Renal cortex interstitium (tissue), 11 donors: ENCODE results near the gene POLR2L. TPM values are rescaled to one million over a fixed set of nuclear protein-coding genes. Genes with fewer than 3 reads are reported as not detected.

Experiments
- DNase-seq, 11 donors: peaks; one replicate each; pipeline ENCODE4 v3.0.0-alpha.2; 2013; ENCODE audit warnings: low read depth in 9 of 11, low spot score in 4 of 11; ENCODE audit errors: extremely low read depth in 1 of 11
- polyA plus RNA-seq, 3 donors: library from polyadenylated mRNA; unstranded; fragments of 120-200 nt; gene quantifications; one replicate each; pipeline ENCODE4 v1.2.1, GENCODE V29; 2013; ENCODE audit not compliant: insufficient read length in 3 of 3

The POLR2L gene
- polyA plus RNA-seq, 3 donors: 85.4 to 128 (median 123) TPM

DNA sequence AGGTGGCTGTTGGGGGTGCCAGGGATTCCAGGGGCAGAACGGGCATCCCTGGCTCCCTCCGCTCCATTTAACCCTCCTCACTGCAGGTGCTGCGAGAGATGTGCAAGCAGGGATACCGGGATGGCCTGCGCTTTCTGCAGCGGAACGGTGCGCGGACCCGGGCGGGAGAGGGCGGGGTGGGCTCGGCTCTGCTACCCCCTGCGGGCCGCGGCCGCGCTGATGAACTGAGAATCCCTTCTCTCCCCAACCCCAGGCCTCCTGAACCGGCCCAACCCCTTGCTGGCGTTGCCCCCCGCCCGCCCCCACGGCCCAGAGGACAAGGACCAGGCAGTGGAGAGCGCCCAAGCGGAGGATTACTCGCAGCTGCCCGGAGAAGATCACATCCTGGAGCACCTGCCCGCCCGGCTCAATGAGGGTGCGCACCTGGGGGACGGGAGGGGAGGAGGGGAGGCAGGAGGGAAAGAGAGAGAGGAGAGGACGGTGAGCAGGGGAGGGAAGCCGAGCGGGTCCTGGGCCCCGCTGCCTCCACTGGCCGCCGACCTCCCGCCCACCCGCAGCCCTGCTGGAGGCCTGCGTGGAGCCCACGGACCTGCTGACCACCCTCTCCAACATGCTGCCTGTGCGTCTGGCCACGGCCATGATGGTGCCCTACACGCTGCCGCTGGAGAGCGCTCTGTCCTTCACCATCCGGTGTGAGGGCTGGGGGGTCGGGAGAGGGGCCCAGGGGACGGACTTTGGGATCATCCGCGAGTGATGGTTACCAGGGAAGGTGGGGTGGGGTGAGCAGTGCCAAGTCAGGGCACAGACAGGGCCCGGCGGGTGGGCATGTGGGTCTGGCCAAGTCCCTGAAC, 18.7 kb downstream of the POLR2L start:
- DNase-seq: no peak

DNA sequence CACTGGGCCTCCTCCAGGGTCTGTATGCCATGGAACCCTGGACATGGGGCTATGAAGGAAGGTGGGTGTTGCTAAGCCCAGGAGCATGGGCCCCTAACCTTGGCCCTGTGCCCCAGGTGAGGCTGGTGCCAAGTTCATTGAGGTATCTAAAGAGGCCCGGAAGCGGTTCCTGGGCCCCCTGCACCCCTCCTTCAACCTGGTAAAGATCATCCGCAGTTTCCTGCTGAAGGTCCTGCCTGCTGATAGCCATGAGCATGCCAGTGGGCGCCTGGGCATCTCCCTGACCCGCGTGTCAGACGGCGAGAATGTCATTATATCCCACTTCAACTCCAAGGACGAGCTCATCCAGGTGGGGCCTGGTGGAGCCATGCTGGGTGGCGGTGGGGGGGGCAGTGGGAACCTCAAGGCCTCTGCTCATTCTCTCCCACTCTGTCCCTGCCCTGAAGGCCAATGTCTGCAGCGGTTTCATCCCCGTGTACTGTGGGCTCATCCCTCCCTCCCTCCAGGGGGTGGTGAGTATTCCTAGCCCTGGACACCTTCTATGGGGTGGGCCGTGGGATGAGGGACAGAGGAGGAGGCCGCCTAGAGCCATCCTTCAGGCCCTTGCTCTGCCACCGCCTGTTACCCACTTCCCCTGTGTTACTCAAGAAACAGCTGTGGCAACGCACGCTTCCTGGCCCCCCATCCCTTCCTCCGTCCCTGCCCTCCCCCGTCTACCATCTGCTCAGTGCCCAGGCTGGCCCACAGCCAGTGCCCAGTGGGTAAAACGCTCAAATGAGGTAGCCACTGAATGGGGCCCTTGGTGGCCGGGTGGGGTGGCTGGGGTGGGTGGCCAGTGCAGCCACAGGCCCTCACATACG, 20.6 kb downstream of the POLR2L start:
- DNase-seq: no peak

DNA sequence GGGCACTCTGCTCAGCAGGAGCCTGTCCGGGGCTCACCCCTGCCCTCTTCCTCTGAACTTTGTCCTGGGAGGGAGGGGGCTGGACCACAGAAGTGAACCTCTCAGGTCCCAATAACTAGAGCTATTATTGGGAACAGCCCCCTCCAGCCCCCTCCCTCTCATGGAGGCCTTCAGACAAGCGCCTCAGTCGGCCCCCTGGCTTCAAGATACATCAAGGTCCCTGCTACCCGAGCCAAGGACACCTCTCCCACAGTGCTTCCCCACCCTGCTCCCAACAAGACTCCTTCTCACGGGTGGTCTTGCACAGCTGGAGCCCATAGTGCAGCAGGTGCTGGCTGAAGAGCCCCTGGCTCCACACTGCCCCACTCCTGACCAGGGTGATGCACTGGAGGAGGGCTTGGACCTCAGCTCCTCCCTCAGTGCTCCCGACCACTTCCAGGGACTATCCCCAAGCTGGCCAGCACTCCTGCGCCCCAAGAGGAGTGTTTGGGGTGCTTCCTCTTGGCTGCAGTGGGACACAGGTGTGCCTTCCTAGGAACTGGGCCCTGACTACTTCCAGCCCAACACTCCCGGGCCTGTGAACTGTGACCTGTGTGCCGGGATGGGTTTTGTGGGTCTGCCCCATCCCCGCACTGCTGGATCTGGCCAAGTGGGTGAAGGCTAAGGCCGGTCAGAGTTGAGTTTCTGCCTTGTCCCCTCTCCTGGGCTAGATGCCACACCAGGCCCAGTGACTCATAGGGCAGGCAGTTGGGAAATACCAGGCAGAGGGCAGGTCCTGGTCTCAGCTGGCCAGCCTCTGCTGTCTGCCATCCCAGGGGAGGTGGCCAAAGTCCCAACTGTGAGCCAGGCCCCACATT, 21.4 kb downstream of the POLR2L start:
- DNase-seq: no peak

DNA sequence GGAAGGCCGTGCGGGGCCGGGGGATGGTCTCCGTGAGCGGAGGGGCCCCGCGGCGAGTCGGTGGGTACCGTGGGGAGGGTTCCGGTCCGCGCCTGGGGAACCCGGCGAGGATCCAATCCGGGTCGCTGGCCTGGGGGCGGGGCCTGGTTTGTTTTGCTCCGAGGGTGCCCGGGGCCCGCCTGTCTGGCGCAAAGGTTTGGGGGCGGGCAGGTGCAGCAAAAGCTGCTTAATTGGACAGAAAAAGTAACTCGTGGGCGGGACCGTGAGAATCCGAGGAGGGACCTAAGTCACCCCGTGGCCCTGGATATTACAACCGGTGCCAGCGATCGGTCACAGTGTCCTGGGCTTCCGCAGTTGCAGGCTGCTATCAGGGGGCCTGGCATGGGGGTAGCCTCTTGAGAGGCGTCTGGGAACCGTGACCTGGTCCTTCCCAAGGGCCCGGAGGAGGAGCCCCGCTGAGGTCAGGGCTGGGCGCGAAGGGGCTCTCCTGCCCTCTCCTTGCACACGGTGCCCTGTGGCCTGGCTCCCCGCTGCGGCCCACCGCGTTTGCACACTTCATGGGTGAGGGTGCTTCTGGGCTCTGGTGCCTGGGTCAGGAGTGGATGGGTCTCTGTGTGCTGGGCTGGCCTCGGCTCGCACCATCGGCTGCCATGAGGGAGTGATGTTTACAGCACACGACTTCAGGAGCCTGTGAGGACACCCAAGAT, 22.2 kb downstream of the POLR2L start:
- DNase-seq: peak in 1 of 11 donors; percentile 72

DNA sequence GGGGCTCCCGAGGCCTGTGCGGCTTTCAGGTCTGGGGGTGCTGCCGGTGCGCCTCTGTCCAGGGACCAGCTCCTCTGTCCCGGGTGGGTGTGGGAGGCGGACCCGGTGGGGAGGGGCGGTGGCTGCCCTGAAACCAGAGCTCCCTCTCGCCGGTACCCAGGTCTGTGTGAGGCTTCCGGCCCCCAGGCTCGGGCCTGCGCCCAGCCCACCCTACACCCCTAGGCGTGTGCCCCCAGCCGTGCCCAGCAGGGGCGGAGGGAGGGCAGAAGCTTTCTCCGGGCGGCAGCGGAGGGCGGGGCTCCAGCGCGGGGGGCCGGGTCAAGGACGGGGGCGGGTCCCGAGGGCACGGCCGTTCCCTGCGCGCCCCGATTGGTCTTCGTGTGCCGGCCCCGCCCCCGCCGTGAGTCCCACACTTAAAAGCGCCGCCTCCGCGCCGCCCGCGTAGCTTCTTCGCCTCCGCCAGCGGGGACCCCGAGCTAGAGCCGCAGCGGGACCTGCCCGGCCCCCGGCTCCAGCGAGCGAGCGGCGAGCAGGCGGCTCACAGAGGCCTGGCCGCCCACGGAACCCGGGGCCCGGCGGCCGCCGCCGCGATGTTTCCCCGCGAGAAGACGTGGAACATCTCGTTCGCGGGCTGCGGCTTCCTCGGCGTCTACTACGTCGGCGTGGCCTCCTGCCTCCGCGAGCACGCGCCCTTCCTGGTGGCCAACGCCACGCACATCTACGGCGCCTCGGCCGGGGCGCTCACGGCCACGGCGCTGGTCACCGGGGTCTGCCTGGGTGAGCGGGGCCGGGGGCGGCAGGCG, 23.0 kb downstream of the POLR2L start:
- peak in 6 of 11 donors; percentile 74 to 86 (median 84) for DNase-seq

DNA sequence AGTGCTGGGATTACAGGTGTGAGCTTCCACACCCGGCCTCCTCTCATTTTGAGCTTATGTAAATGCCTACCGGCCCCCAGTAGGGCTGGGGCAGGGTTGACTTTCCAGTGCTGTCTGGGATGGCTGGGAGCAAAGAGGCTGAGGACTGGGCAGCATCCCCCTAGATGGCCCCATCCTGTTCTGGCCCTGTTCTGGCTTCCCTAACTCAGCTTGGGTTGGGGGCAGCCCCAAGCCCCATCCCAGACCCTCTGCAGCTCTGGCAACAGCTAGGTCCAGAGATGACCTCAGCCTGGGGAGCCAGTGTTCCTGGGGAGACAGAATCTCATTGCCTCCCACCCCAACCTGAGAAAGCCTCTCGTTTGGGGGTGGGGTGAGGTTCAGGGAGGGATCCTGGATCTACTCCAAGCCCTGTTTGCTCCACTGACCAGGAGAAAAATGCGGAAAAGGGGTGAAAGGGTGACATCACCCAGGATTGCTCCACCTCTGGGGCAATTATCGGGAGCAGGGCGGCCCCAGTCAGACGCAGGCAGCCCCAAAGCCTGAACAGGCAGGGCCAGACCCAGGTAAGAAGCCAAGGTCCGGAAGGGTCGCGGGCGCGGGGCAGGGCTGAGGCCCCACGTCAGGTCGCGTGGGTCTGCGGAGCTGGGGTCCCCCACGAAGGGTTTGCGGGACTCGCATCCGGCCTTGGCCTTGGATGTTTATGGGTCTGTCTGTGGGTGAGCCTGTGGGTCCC, 23.8 kb downstream of the POLR2L start, which contains the start of gene PNPLA2:
TSS of gene PNPLA2 (plus strand) at position 519 of the 733 bp plus-strand sequence. CDS start 805 bp downstream, outside the sequence.
- DNase-seq: no peak

DNA sequence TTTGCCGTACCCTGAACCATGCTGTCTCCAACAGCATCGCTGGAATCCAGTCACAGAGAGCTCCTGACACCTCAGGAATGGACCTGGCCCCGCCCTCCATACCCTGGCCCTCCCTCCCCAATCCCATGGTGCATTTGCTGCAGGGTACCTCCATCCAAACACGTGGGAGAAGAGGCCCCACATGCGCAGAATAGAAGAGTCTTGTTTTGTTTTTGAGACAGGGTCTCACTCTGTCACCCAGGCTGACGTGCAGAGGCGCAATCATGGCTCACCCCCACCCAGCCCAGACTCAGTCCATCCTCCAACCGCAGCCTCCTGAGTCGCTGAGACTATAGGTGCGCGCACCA, 25.9 kb downstream of the POLR2L start:
- DNase-seq: no peak

DNA sequence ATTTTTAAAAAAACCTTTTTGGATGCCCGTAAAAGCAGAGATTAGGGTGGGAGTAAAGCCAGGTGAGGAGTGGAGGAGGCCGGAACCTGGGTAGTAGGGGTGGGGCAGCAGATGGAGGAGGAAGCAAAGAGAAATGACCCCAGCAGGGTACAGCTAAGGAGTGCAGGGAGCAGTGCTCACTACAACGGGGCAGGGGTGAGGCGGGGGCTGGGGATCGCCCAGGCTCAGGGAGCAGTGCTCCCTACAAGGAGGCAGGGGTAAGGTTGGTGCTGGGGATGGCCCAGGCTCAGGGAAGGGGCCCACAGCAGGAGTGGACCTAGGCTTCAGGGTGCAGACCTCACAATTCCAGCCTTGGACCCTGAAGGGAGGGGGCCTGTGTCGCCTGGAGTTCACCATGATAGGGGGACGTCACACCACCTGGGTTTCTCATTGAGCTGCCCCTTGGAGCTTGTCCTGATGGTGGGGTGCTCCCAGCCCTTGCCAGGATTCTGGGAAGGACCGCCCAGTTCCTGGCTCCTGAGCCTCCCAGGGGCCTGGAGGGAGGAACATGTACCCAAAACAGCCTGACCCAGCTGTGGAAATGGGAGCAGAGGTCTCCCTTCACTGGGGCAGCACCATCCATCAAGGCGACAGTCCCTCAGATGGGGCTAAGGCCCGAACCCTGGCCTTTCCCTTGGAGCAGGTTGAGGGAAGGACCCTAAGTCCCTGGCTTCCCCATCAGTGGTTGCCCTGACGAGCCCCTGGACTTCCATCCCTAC, 26.5 kb downstream of the POLR2L start:
- no peak for DNase-seq

DNA sequence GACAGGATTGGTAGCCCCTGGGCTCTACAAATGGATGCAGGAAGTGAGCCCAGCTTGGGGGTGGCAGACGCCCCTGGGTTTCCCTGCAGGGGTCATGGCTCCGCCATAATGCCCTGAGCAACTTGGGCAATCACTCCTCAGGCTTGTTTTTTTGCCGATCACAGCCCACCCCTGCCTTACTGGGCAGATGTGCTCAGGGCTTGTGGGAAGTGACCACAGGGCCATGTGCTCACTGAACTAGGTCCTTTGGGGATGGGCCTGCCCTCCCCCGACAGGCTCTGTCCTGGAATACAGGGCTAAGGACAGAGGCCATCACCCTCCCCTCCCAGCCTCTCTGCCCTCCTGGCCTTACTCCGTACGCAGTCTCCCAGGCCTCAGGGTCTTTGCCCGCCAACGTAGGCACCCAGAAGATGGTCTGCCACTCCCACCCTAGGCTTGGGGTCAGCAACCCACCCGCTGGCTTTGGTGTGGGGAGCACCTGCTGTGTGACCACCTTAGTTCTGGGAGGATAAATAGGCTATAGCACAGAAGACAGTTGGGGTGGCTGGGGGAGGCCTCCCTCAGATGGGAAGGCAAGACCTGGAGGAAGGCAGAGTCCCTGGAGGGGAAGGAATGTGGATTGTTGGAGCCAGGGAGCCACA, 28.8 kb downstream of the POLR2L start:
- DNase-seq: no peak

DNA sequence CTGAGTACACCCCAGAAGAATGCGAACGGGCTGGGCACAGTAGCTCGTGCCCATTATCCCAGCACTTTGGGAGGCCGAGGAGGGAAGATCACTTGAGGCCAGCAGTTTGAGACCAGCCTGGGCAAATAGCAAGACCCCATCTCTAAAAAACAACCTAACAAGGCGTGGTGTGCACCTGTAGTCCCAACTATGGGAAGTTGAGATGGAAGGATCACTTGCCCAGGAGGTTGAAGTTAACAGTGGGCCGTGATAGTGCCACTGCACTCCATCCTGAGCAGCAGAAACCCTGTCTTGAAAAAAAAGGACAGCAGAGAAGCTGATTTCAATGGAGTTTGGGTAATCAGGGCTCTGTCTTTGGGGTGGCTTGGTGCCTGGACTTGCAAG, 29.3 kb downstream of the POLR2L start:
- no peak for DNase-seq

DNA sequence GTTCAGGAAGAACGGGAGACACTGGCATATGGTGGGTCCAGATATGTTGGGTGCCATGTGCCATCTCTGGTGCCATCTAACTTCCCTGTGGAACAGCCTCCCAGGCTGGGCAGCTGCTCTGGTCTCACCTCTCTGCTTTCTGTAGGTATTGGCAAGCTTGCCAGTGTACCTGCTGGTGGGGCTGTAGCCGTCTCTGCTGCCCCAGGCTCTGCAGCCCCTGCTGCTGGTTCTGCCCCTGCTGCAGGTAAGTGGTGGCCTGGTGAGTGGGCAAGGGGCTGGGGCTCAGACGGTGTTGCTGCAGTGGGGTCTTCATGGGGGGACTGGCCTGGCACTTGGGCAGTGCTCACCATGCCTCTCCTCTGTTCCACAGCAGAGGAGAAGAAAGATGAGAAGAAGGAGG, 29.9 kb downstream of the POLR2L start:
- DNase-seq: no peak

DNA sequence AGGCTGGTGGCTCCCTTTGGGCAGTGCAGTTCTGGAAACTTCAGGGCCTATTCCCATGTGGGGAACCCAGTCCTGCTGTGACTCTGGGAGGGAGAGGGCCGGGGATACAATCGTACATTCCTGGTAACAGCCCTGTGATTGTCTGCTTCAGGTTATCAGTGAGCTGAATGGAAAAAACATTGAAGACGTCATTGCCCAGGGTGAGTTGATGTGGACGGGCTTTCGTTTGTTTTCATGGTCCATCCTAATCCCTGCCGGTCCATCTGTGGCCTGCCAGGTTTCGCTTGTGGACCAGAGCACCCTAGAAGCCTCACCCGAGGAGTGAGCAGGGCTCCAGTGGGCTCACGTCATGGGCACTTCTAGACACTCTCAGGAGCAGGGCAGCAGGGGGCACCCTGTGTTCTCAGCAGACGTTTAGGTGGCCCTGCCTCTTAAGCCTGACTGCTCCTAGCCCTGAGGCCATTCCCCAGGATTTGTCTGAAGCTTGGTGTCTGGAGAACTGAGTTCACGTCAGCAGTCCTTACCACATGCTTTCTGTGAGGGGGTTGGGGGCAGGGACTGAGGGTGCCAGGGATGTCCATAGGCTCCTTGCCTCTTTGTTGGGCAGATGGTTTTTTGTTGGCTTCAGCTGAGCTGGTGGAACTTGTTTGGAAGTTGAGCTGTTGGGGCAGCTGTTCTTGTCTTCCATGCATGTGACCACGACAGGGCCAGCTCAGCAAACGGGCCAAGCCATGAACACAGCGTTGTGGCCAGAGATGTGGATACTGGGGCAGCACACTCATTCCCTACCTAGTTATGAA, 30.7 kb downstream of the POLR2L start:
- no peak for DNase-seq

DNA sequence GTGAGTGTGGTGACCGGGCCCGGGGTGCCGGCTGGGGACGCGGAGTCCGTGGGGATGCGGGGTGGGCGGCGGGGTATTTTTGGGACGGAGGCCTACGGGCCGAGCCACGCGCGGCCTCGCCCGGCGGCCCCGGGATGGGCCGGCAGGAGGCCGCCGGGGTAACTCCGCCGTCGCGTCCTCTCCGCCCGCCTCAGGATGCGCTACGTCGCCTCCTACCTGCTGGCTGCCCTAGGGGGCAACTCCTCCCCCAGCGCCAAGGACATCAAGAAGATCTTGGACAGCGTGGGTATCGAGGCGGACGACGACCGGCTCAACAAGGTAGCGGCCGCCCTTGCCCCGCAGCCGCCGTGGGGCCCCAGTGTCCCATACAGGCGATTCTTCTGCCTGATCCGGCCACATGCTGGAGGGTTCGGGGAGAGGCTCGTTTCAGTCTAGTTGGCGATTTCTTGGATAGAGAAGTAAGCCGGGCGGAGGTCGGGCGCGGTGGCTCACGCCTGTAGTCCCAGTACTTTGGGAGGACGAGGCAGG, 32.2 kb downstream of the POLR2L start:
- DNase-seq: no peak

DNA sequence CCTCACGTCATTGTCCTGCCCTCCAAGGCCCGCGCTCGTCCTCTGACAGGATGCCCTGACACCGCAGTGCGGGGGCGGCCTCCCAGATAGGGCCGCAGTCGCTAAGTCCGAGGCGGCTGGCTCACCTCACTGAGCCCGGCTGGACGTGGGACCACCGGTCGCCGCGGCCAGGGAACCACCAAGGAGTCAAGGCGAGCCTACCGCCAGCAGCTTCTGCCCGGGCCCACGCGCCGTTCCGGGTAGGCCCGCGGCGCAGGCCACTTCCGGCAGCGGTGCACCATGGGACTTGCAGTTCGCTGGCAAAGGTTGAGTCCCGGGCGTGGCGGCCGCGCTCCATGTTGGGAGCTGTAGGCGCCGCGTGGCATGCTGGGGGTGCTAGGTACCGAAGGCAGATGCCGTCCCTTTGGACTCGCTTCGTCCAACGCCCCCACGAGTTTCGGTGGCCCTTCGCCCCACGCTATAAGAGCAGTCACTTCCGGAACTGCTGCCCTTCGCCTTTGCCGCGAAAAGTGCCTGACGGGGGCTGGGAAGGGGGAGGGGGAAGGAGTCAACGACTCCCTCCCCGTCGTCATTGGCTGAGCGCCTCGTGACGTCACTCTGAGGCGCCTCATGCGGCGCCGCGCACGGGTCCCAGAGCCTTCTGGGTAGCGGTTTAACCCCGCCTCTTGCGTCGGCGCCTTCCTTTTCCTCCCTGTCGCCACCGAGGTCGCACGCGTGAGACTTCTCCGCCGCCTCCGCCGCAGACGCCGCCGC, 32.9 kb downstream of the POLR2L start, which contains the start of gene RPLP2:
TSS of gene RPLP2 (plus strand) at position 681 of the 753 bp plus-strand sequence. CDS start 268 bp downstream, outside the sequence.
- peak; percentile 93 to 99 (median 97) for DNase-seq
